ENCODE data around the gene MRPL4.

DNA sequence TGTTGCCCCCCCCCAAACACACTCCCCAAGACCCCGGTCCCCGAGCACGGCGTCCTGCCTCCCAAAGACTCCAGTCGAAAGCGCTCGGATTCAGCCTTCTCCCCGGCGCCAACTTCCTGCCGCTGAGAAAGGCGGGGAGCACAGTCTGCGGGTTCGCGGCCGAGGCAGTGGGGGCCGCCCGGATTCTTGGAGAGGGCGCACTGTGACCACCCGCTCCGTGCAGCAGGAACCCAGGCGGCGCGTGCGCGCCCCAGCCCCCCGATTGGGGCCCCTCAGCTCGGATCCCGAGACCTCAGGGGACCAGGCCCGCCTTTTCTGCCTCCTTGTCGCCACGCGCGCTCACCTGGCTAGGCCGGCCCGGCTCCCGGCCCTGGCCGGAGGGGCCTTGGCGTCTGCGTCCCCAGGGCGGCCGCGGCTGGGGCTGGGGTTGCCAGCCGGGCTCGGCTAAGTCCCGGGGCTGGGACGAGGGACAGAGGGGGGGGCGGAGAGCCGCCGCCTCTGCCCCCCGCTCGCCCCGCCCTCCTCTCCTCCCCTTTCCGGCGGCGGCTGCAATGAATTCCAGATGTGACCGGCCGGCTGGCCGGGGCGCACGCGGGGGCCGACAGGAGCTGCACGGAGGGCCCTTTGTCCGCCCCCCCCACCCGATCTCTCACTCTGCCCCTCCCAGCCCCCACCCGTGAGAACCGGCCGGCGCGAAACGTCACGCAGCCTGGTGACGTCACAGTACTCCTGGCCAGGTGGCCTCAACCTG, 21.0 kb upstream of the MRPL4 start, which contains the start of gene S1PR2:
- TF ChIP-seq POLR2A (IDR thresholded peaks at IDR 0.05) (peak; percentile 53 to 62), POLR2AphosphoS5 (IDR thresholded peaks at IDR 0.05) (peak; percentile 28)
- TF ChIP-seq, protein P1, sequence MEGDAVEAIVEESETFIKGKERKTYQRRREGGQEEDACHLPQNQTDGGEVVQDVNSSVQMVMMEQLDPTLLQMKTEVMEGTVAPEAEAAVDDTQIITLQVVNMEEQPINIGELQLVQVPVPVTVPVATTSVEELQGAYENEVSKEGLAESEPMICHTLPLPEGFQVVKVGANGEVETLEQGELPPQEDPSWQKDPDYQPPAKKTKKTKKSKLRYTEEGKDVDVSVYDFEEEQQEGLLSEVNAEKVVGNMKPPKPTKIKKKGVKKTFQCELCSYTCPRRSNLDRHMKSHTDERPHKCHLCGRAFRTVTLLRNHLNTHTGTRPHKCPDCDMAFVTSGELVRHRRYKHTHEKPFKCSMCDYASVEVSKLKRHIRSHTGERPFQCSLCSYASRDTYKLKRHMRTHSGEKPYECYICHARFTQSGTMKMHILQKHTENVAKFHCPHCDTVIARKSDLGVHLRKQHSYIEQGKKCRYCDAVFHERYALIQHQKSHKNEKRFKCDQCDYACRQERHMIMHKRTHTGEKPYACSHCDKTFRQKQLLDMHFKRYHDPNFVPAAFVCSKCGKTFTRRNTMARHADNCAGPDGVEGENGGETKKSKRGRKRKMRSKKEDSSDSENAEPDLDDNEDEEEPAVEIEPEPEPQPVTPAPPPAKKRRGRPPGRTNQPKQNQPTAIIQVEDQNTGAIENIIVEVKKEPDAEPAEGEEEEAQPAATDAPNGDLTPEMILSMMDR (IDR thresholded peaks at IDR 0.05), result no peak
